SK-N-SH treated with all-trans-retinoic acid at 6 μM for 48 hours (cell line): ENCODE results near the gene PIK3CB.

Experiments
- ATAC-seq: fragments of 200-7000 bp; cut with Tn5 transposase; 3 replicates; pipeline ENCODE4 v1.9.1; 2020; ENCODE audit warnings: mild to moderate bottlenecking, moderate library complexity
- ARNTL ChIP-seq: fragments of 450-650 bp; formaldehyde crosslinking; IDR thresholded peaks from 2 replicates; pipeline ENCODE4 v1.5.0; 2020; ENCODE audit warnings: low read depth, mild to moderate bottlenecking, moderate library complexity, borderline replicate concordance
- BACH2 ChIP-seq: fragments of 250-450 bp; sonication (Bioruptor Pico); IDR thresholded peaks from 2 replicates; pipeline ENCODE4 v1.9.0; 2021; ENCODE audit warnings: mild to moderate bottlenecking, borderline replicate concordance
- CSDC2 ChIP-seq: fragments of 250-450 bp; sonication (Bioruptor Pico); IDR thresholded peaks from 2 replicates; pipeline ENCODE4 v1.5.0; 2020; ENCODE audit warnings: mild to moderate bottlenecking, moderate library complexity
- CSRNP3 ChIP-seq: fragments of 250-450 bp; sonication (Bioruptor Pico); IDR thresholded peaks from 2 replicates; pipeline ENCODE4 v1.5.1; 2021; ENCODE audit warnings: mild to moderate bottlenecking, moderate library complexity
- ESRRG ChIP-seq: fragments of 250-450 bp; sonication (Bioruptor Pico); IDR thresholded peaks from 2 replicates; pipeline ENCODE4 v1.6.1; 2021; ENCODE audit warnings: mild to moderate bottlenecking
- OSR1 ChIP-seq: fragments of 250-450 bp; sonication (Bioruptor Pico); IDR thresholded peaks from 2 replicates; pipeline ENCODE4 v1.8.0; 2022; ENCODE audit warnings: moderate library complexity, mild to moderate bottlenecking, inconsistent platforms
- POU6F1 ChIP-seq: fragments of 250-450 bp; sonication (Bioruptor Pico); IDR thresholded peaks from 2 replicates; pipeline ENCODE4 v1.8.0; 2021; ENCODE audit warnings: low read depth, mild to moderate bottlenecking, moderate library complexity, borderline replicate concordance
- PPARA ChIP-seq: fragments of 250-450 bp; sonication (Bioruptor Pico); IDR thresholded peaks from 2 replicates; pipeline ENCODE4 v1.5.0; 2020; ENCODE audit warnings: mild to moderate bottlenecking, borderline replicate concordance
- RARB ChIP-seq: fragments of 250-450 bp; sonication (Bioruptor Pico); IDR thresholded peaks from 2 replicates; pipeline ENCODE4 v1.8.0; 2021; ENCODE audit warnings: mild to moderate bottlenecking, moderate library complexity
- SNAI2 ChIP-seq: fragments of 250-450 bp; sonication (Bioruptor Pico); IDR thresholded peaks from 2 replicates; pipeline ENCODE4 v1.5.0; 2020; ENCODE audit warnings: mild to moderate bottlenecking, moderate library complexity
- TCF4 ChIP-seq: fragments of 250-450 bp; sonication (Bioruptor Pico); IDR thresholded peaks from 2 replicates; pipeline ENCODE4 v1.8.0; 2021; ENCODE audit warnings: mild to moderate bottlenecking, moderate library complexity, borderline replicate concordance
- TOX ChIP-seq: fragments of 250-450 bp; sonication (Bioruptor Pico); IDR thresholded peaks from 2 replicates; pipeline ENCODE4 v1.8.0; 2021; ENCODE audit warnings: mild to moderate bottlenecking, moderate library complexity, borderline replicate concordance
- TSHZ2 ChIP-seq: fragments of 250-450 bp; sonication (Bioruptor Pico); IDR thresholded peaks from 2 replicates; pipeline ENCODE4 v1.5.0; 2020; ENCODE audit warnings: mild to moderate bottlenecking, moderate library complexity
- ZC3H10 ChIP-seq: fragments of 250-450 bp; sonication (Bioruptor Pico); IDR thresholded peaks from 2 replicates; pipeline ENCODE4 v1.5.1; 2021; ENCODE audit warnings: mild to moderate bottlenecking, moderate library complexity
- ZFP3 ChIP-seq: fragments of 250-450 bp; sonication (Bioruptor Pico); IDR thresholded peaks from 2 replicates; pipeline ENCODE4 v1.5.0; 2020; ENCODE audit warnings: mild to moderate bottlenecking, moderate library complexity
- ZFP30 ChIP-seq: fragments of 450-650 bp; formaldehyde crosslinking; IDR thresholded peaks from 2 replicates; pipeline ENCODE4 v1.5.0; 2022; ENCODE audit warnings: mild to moderate bottlenecking, moderate library complexity
- ZNF565 ChIP-seq: fragments of 450-650 bp; formaldehyde crosslinking; conservative IDR thresholded peaks from 2 replicates; pipeline ENCODE4 v1.5.0; 2020; ENCODE audit warnings: low read depth, mild to moderate bottlenecking, moderate library complexity
- ZNF70 ChIP-seq: fragments of 450-650 bp; formaldehyde crosslinking; IDR thresholded peaks from 2 replicates; pipeline ENCODE4 v1.5.0; 2020; ENCODE audit warnings: mild to moderate bottlenecking, moderate library complexity
- ZNF8 ChIP-seq: fragments of 450-650 bp; formaldehyde crosslinking; IDR thresholded peaks from 2 replicates; pipeline ENCODE4 v1.5.0; 2020; ENCODE audit warnings: mild to moderate bottlenecking, moderate library complexity
- TF ChIP-seq, protein P1 (sequence below): fragments of 250-450 bp; sonication (Bioruptor Pico); IDR thresholded peaks from 2 replicates; pipeline ENCODE4 v1.5.1; 2020; ENCODE audit warnings: low read depth, mild to moderate bottlenecking, moderate library complexity
- TF ChIP-seq, protein P2 (sequence below): fragments of 250-450 bp; sonication (Bioruptor Pico); IDR thresholded peaks from 2 replicates; pipeline ENCODE4 v1.8.0; 2020; ENCODE audit warnings: mild to moderate bottlenecking, moderate library complexity, borderline replicate concordance

The PIK3CB gene

DNA sequence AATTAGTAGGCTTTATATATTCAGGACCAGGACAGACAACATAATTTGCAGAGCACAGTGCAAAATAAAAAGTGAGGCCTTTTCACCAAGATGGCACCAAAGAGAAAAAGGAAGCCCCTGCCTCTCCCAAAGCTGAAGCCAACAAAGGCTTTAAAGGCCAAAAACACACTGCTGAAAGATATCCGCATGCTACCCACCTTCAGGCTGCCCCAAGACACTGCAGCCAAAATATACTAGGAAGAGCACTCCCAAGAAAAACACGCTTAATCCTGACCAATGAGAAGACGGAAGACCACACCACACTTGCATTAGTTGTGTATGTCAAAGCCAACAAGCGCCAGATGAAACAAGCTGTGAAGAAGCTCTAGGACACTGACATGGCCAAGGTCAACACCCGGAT is 38.0 kb downstream of the PIK3CB start:
- TF ChIP-seq, protein P1, sequence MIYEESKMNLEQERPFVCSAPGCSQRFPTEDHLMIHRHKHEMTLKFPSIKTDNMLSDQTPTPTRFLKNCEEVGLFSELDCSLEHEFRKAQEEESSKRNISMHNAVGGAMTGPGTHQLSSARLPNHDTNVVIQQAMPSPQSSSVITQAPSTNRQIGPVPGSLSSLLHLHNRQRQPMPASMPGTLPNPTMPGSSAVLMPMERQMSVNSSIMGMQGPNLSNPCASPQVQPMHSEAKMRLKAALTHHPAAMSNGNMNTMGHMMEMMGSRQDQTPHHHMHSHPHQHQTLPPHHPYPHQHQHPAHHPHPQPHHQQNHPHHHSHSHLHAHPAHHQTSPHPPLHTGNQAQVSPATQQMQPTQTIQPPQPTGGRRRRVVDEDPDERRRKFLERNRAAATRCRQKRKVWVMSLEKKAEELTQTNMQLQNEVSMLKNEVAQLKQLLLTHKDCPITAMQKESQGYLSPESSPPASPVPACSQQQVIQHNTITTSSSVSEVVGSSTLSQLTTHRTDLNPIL (CRISPR knock-in tag) = no peak
- TF ChIP-seq CSDC2 (CRISPR knock-in tag) (no peak), ZNF565 (CRISPR knock-in tag) (no peak), ARNTL (CRISPR knock-in tag) (no peak)
- no peak for ATAC-seq

- no peak for TF ChIP-seq POU6F1 (CRISPR knock-in tag)
- TF ChIP-seq, protein P1 (CRISPR knock-in tag) = no peak
- no peak for TF ChIP-seq ZNF8 (CRISPR knock-in tag)
- TF ChIP-seq BACH2 (CRISPR knock-in tag) = no peak
- no peak for TF ChIP-seq TOX (CRISPR knock-in tag)
- no peak for TF ChIP-seq OSR1 (CRISPR knock-in tag)
- TF ChIP-seq ZNF70 (CRISPR knock-in tag) = no peak
- TF ChIP-seq RARB (CRISPR knock-in tag) = no peak
- TF ChIP-seq ZNF565 (CRISPR knock-in tag) = no peak
- TF ChIP-seq ZFP3 = no peak
- TF ChIP-seq ZFP30 (CRISPR knock-in tag) = no peak
- TF ChIP-seq TSHZ2 = no peak
- TF ChIP-seq PPARA (CRISPR knock-in tag) = no peak
- no peak for TF ChIP-seq ESRRG (CRISPR knock-in tag)
- TF ChIP-seq ARNTL (CRISPR knock-in tag) = no peak
- TF ChIP-seq CSRNP3 = no peak
- no peak for TF ChIP-seq TCF4 (CRISPR knock-in tag)
- TF ChIP-seq, protein P2, sequence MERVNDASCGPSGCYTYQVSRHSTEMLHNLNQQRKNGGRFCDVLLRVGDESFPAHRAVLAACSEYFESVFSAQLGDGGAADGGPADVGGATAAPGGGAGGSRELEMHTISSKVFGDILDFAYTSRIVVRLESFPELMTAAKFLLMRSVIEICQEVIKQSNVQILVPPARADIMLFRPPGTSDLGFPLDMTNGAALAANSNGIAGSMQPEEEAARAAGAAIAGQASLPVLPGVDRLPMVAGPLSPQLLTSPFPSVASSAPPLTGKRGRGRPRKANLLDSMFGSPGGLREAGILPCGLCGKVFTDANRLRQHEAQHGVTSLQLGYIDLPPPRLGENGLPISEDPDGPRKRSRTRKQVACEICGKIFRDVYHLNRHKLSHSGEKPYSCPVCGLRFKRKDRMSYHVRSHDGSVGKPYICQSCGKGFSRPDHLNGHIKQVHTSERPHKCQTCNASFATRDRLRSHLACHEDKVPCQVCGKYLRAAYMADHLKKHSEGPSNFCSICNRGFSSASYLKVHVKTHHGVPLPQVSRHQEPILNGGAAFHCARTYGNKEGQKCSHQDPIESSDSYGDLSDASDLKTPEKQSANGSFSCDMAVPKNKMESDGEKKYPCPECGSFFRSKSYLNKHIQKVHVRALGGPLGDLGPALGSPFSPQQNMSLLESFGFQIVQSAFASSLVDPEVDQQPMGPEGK (CRISPR knock-in tag) = no peak
- TF ChIP-seq SNAI2 (CRISPR knock-in tag) = no peak
- ATAC-seq = no peak
Observed at GRCh38 chr3:138786788-138787271, 47.9 kb downstream of the PIK3CB start.

DNA sequence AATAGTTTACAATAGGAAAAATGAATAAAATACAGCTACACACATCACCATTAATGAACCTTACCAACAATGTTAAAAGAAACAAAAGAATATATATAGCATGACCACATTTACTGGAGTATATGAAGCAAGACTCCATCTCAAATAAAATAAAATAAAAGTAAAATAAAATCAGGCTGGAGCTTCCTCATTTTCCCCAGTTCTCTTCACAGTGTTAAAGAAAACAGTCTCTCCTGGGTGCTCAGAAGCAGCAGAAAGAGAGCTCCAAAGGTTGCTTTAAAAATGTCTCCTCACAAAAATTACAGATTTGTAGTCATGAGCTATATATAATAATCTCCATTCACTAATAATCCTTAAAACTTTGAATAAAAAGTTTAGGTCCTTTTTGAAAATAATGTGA is 48.8 kb downstream of the PIK3CB start:
- ATAC-seq = no peak
- TF ChIP-seq ESRRG (CRISPR knock-in tag) = no peak
- TF ChIP-seq, protein P2 (CRISPR knock-in tag) = no peak
- TF ChIP-seq ARNTL (CRISPR knock-in tag) = no peak
- TF ChIP-seq SNAI2 (CRISPR knock-in tag) = no peak
- TF ChIP-seq POU6F1 (CRISPR knock-in tag) = no peak
- TF ChIP-seq PPARA (CRISPR knock-in tag) = no peak
- no peak for TF ChIP-seq TOX (CRISPR knock-in tag)
- no peak for TF ChIP-seq RARB (CRISPR knock-in tag)
- no peak for TF ChIP-seq BACH2 (CRISPR knock-in tag)
- no peak for TF ChIP-seq TCF4 (CRISPR knock-in tag)
- no peak for TF ChIP-seq ZFP3
- TF ChIP-seq ZNF8 (CRISPR knock-in tag) = no peak
- TF ChIP-seq ZC3H10 = no peak
